Measurements from ENCODE around the gene PIR.
A peak's percentile ranks its signal among the peaks of the same experiment; 100 is the strongest.

Gene PIR

DNA sequence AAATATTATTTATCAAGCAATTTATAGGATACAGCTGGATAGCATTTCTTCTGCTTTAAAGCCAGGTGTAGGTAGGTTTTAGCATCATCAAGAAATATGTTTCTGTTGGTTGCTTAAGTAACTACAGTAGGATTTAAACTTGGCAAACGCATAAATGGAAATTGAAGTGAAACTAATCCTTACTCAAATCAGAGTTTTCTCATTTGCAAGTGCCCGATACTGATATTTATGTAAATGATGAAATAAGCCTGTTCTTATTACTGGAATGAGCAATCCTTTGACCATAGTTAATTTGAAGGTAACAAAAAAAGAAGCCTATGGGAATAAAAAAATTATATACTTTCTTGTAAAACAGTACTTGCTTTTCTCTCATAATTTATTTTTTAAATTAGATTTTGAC is 134.6 kb downstream of the PIR start:
- Histone ChIP-seq H2AK5ac (ENCODE audit: low read length) (no peak overlapping the region), H3K4me3 (ENCODE audit: low read length) (no peak overlapping the region), H3K27ac (ENCODE audit: low read depth, low read length) (no peak overlapping the region), H3K27me3 (ENCODE audit: insufficient read depth, low read length, poor library complexity) (no peaks in the 10 kb centered on the region), H3K4ac (ENCODE audit: low read depth, low read length) (no peak overlapping the region), H4K5ac (ENCODE audit: low read length) (no peak overlapping the region), H2BK15ac (replicated peaks; ENCODE audit: low read depth) (no peak overlapping the region), H3K4me1 (ENCODE audit: control insufficient read depth, low read depth, low read length) (no peaks in the 10 kb centered on the region), H2BK120ac (ENCODE audit: low read depth, low read length) (no peak overlapping the region), H4K8ac (ENCODE audit: low read depth, low read length) (no peak overlapping the region), H3K79me2 (ENCODE audit: control insufficient read depth, insufficient read depth, low read length) (no peaks in the 10 kb centered on the region), H3K56ac (ENCODE audit: low read length) (no peak overlapping the region), H3K36me3 (ENCODE audit: control insufficient read depth, insufficient read depth, low read length) (no peaks in the 10 kb centered on the region), H3K79me1 (ENCODE audit: low read length) (no peaks in the 10 kb centered on the region), H3K9ac (ENCODE audit: low read length) (no peak overlapping the region), H3K18ac (ENCODE audit: low read length) (no peak overlapping the region), H3K23ac (ENCODE audit: low read length) (no peak overlapping the region), H3K4me2 (ENCODE audit: low read length) (no peak overlapping the region), H2BK5ac (ENCODE audit: low read length) (no peak overlapping the region)
- DNase-seq = no peak
- no CpG with 5 or more reads among the region's 2 CpGs for WGBS (ENCODE audit: extremely low coverage, insufficient coverage, low lambda C conversion rate)

DNA sequence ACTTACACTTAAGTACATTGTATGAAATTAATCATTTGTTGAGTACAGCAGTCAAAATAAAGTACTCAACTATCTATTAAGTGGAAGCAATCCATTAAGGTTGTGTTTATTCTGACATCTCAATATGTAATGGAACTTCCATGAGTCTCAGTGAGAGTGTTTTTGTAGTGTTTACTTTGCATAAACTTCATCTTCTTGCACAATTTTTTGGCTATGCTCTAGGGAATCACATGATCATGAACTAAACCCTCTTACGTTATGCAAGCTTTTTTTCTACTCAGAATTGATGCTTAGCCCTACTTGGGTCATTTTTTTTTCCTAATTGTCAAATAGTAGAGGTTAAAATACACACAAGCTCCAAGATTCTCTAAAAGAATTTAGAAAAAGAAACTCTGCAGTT is 136.7 kb downstream of the PIR start:
- no peak overlapping the region for H3K23ac ChIP-seq (ENCODE audit: low read length)
- H3K9ac ChIP-seq (ENCODE audit: low read length) = no peak overlapping the region
- H3K27ac ChIP-seq (ENCODE audit: low read depth, low read length) = no peak overlapping the region
- H3K4me3 ChIP-seq (ENCODE audit: low read length) = no peak overlapping the region
- no peaks in the 10 kb centered on the region for H3K4me1 ChIP-seq (ENCODE audit: control insufficient read depth, low read depth, low read length)
- H3K79me2 ChIP-seq (ENCODE audit: control insufficient read depth, insufficient read depth, low read length) = no peaks in the 10 kb centered on the region
- H3K79me1 ChIP-seq (ENCODE audit: low read length) = no peaks in the 10 kb centered on the region
- WGBS (ENCODE audit: extremely low coverage, insufficient coverage, low lambda C conversion rate) = no CpG with 5 or more reads among the region's 1 CpG
- no peak overlapping the region for H4K8ac ChIP-seq (ENCODE audit: low read depth, low read length)
- no peak for DNase-seq
- no peak overlapping the region for H2AK5ac ChIP-seq (ENCODE audit: low read length)
- H3K36me3 ChIP-seq (ENCODE audit: control insufficient read depth, insufficient read depth, low read length) = no peaks in the 10 kb centered on the region
- no peak overlapping the region for H2BK120ac ChIP-seq (ENCODE audit: low read depth, low read length)
- no peak overlapping the region for H3K4ac ChIP-seq (ENCODE audit: low read depth, low read length)
- H4K5ac ChIP-seq (ENCODE audit: low read length) = no peak overlapping the region
- H3K18ac ChIP-seq (ENCODE audit: low read length) = no peak overlapping the region
- no peak overlapping the region for H2BK5ac ChIP-seq (ENCODE audit: low read length)
- H3K56ac ChIP-seq (ENCODE audit: low read length) = no peak overlapping the region
- no peaks in the 10 kb centered on the region for H3K27me3 ChIP-seq (ENCODE audit: insufficient read depth, low read length, poor library complexity)
- H3K4me2 ChIP-seq (ENCODE audit: low read length) = no peak overlapping the region
- H2BK15ac ChIP-seq (replicated peaks; ENCODE audit: low read depth) = no peak overlapping the region

DNA sequence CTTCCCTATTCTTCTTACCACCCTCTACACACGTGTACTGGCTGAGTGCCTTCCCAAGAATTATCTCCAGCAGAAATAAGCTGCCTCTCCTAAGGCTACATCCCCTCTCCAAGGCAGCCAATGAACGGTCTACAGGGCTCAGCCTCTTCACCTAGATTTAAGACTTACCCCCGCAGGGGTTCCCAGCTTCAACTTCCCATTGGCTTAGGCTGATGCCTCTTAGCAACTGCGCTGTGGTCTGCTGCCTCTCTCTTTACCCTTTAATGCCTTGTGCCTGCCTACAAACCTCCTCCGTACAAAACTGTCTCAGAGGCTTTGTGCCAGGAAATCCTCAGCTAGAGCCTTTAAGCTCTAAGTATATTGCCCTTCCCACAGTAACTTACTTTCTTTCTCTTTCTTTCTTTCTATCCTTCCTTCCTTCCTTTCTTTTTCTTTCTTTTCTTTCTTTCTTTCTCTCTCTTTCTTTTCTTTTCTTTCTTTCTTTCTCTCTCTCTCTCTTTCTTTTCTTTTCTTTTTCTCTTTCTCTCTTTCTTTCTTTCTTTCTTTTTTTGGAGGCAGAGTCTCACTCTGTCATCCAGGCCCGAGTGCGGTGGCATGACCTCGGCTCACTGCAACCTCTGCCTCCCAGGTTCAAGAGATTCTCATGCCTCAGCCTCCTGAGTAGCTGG is 142.7 kb downstream of the PIR start:
- Histone ChIP-seq H2AK5ac (ENCODE audit: low read length) (no peak overlapping the region), H3K4me1 (ENCODE audit: control insufficient read depth, low read depth, low read length) (no peaks in the 10 kb centered on the region), H3K4me3 (ENCODE audit: low read length) (no peak overlapping the region), H3K56ac (ENCODE audit: low read length) (no peak overlapping the region), H3K27me3 (ENCODE audit: insufficient read depth, low read length, poor library complexity) (no peaks in the 10 kb centered on the region), H3K4me2 (ENCODE audit: low read length) (no peak overlapping the region), H3K79me1 (ENCODE audit: low read length) (no peaks in the 10 kb centered on the region), H2BK15ac (replicated peaks; ENCODE audit: low read depth) (no peak overlapping the region), H4K5ac (ENCODE audit: low read length) (no peak overlapping the region), H3K23ac (ENCODE audit: low read length) (no peak overlapping the region), H2BK120ac (ENCODE audit: low read depth, low read length) (no peak overlapping the region), H3K9ac (ENCODE audit: low read length) (no peak overlapping the region), H3K36me3 (ENCODE audit: control insufficient read depth, insufficient read depth, low read length) (no peaks in the 10 kb centered on the region), H3K27ac (ENCODE audit: low read depth, low read length) (no peak overlapping the region), H4K8ac (ENCODE audit: low read depth, low read length) (no peak overlapping the region), H3K79me2 (ENCODE audit: control insufficient read depth, insufficient read depth, low read length) (no peaks in the 10 kb centered on the region), H3K18ac (ENCODE audit: low read length) (no peak overlapping the region), H3K4ac (ENCODE audit: low read depth, low read length) (no peak overlapping the region), H2BK5ac (ENCODE audit: low read length) (no peak overlapping the region)
- no CpG with 5 or more reads among the region's 8 CpGs for WGBS (ENCODE audit: extremely low coverage, insufficient coverage, low lambda C conversion rate)
- DNase-seq = peak; percentile 51

DNA sequence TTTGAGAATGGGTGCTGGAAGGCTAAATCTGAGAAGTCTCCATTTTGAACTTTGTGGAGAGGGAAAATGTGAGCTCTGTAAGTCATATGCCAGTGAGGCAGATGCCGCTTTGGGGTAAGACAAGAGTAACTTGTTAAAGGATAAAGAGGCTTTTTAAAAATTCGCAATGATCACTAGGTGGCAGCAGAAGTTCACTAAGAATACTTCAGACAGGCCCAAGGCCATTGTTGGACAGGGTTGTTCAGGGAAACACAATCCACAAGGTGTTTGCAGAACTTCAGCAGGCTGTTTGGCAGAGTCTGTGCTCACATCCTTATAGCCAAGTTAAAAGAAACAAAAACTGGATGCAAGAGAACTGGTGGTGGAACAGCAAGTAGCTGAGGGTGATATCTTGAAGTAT is 144.1 kb downstream of the PIR start:
- Histone ChIP-seq H3K4me2 (ENCODE audit: low read length) (no peak overlapping the region), H3K79me1 (ENCODE audit: low read length) (no peaks in the 10 kb centered on the region), H3K4me1 (ENCODE audit: control insufficient read depth, low read depth, low read length) (no peaks in the 10 kb centered on the region), H3K36me3 (ENCODE audit: control insufficient read depth, insufficient read depth, low read length) (no peaks in the 10 kb centered on the region), H3K27me3 (ENCODE audit: insufficient read depth, low read length, poor library complexity) (no peaks in the 10 kb centered on the region), H2AK5ac (ENCODE audit: low read length) (no peak overlapping the region), H2BK120ac (ENCODE audit: low read depth, low read length) (no peak overlapping the region), H3K18ac (ENCODE audit: low read length) (no peak overlapping the region), H2BK15ac (replicated peaks; ENCODE audit: low read depth) (no peak overlapping the region), H4K5ac (ENCODE audit: low read length) (no peak overlapping the region), H3K9ac (ENCODE audit: low read length) (no peak overlapping the region), H3K56ac (ENCODE audit: low read length) (no peak overlapping the region), H3K23ac (ENCODE audit: low read length) (no peak overlapping the region), H3K27ac (ENCODE audit: low read depth, low read length) (no peak overlapping the region), H3K4ac (ENCODE audit: low read depth, low read length) (no peak overlapping the region), H3K79me2 (ENCODE audit: control insufficient read depth, insufficient read depth, low read length) (no peaks in the 10 kb centered on the region), H2BK5ac (ENCODE audit: low read length) (no peak overlapping the region), H3K4me3 (ENCODE audit: low read length) (no peak overlapping the region), H4K8ac (ENCODE audit: low read depth, low read length) (no peak overlapping the region)
- DNase-seq = peak; percentile 75
- WGBS (ENCODE audit: extremely low coverage, insufficient coverage, low lambda C conversion rate) = no CpG with 5 or more reads among the region's 2 CpGs

DNA sequence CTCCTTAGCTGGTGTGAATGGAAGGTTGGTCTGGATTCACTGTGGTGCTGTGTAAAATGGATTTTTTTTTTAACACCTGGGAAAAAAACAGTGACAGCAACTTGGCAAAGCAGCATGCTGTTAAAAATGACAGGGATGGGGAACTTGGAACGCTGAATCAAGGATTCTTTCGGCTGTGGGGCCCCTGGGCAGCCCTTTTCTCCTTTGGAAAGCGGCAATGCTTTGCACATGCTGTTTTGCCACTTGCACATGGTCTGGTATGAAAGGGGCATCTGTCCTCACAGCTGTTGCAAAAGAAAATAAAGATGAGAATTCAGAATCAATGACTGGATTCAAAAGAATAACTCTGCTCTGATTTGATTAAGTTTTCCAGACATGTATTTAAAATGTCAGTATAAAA is 147.2 kb downstream of the PIR start:
- Histone ChIP-seq H3K27me3 (ENCODE audit: insufficient read depth, low read length, poor library complexity) (no peaks in the 10 kb centered on the region), H3K56ac (ENCODE audit: low read length) (no peak overlapping the region), H3K4me1 (ENCODE audit: control insufficient read depth, low read depth, low read length) (no peaks in the 10 kb centered on the region), H3K9ac (ENCODE audit: low read length) (no peak overlapping the region), H3K4me2 (ENCODE audit: low read length) (no peak overlapping the region), H3K79me1 (ENCODE audit: low read length) (no peaks in the 10 kb centered on the region), H3K79me2 (ENCODE audit: control insufficient read depth, insufficient read depth, low read length) (no peaks in the 10 kb centered on the region), H3K23ac (ENCODE audit: low read length) (no peak overlapping the region), H3K4ac (ENCODE audit: low read depth, low read length) (no peak overlapping the region), H3K4me3 (ENCODE audit: low read length) (no peak overlapping the region), H3K36me3 (ENCODE audit: control insufficient read depth, insufficient read depth, low read length) (no peaks in the 10 kb centered on the region), H4K8ac (ENCODE audit: low read depth, low read length) (no peak overlapping the region), H2BK5ac (ENCODE audit: low read length) (no peak overlapping the region), H3K18ac (ENCODE audit: low read length) (no peak overlapping the region), H3K27ac (ENCODE audit: low read depth, low read length) (no peak overlapping the region), H2BK120ac (ENCODE audit: low read depth, low read length) (no peak overlapping the region), H2AK5ac (ENCODE audit: low read length) (no peak overlapping the region), H2BK15ac (replicated peaks; ENCODE audit: low read depth) (no peak overlapping the region), H4K5ac (ENCODE audit: low read length) (no peak overlapping the region)
- DNase-seq = no peak
- WGBS (ENCODE audit: extremely low coverage, insufficient coverage, low lambda C conversion rate) = no CpG with 5 or more reads among the region's 3 CpGs

DNA sequence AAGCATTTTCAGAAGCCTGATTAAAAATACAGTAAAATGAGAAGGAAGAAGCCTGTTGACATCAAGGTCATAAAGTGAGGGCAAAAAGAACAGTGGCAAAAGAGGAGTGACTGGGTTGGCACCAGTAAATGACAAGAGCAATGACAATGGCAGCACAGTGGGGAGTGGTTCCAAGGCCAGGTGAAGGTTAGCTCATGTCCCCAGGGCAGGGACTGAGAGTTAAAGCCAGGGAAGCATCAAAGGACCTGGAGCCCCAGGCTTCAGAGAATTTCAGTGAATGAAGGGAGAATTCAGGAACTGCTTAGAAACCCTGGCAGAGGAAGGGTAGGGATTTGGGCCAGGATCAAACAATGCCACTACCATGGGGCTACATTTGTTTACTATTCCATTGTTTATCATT is 149.0 kb downstream of the PIR start:
- Histone ChIP-seq H3K18ac (ENCODE audit: low read length) (no peak overlapping the region), H2BK5ac (ENCODE audit: low read length) (no peak overlapping the region), H3K36me3 (ENCODE audit: control insufficient read depth, insufficient read depth, low read length) (no peaks in the 10 kb centered on the region), H2BK120ac (ENCODE audit: low read depth, low read length) (no peak overlapping the region), H3K4me1 (ENCODE audit: control insufficient read depth, low read depth, low read length) (no peaks in the 10 kb centered on the region), H3K4me2 (ENCODE audit: low read length) (no peak overlapping the region), H3K79me1 (ENCODE audit: low read length) (no peaks in the 10 kb centered on the region), H4K8ac (ENCODE audit: low read depth, low read length) (no peak overlapping the region), H3K4me3 (ENCODE audit: low read length) (no peak overlapping the region), H3K23ac (ENCODE audit: low read length) (no peak overlapping the region), H3K79me2 (ENCODE audit: control insufficient read depth, insufficient read depth, low read length) (no peaks in the 10 kb centered on the region), H3K27ac (ENCODE audit: low read depth, low read length) (no peak overlapping the region), H2AK5ac (ENCODE audit: low read length) (no peak overlapping the region), H3K27me3 (ENCODE audit: insufficient read depth, low read length, poor library complexity) (no peaks in the 10 kb centered on the region), H2BK15ac (replicated peaks; ENCODE audit: low read depth) (no peak overlapping the region), H3K9ac (ENCODE audit: low read length) (no peak overlapping the region), H4K5ac (ENCODE audit: low read length) (no peak overlapping the region), H3K4ac (ENCODE audit: low read depth, low read length) (no peak overlapping the region), H3K56ac (ENCODE audit: low read length) (no peak overlapping the region)
- peak; percentile 23 for DNase-seq

All from mesendoderm (in vitro differentiated cells).